G401.6 (cell line): ENCODE measurements around the gene MNX1.

Experiments
- FAIRE-seq: peaks from 2 replicates; lab custom pipeline; 2012; peaks lifted over from hg19 to GRCh38; lab: Jason Lieb, UNC

Gene MNX1

DNA sequence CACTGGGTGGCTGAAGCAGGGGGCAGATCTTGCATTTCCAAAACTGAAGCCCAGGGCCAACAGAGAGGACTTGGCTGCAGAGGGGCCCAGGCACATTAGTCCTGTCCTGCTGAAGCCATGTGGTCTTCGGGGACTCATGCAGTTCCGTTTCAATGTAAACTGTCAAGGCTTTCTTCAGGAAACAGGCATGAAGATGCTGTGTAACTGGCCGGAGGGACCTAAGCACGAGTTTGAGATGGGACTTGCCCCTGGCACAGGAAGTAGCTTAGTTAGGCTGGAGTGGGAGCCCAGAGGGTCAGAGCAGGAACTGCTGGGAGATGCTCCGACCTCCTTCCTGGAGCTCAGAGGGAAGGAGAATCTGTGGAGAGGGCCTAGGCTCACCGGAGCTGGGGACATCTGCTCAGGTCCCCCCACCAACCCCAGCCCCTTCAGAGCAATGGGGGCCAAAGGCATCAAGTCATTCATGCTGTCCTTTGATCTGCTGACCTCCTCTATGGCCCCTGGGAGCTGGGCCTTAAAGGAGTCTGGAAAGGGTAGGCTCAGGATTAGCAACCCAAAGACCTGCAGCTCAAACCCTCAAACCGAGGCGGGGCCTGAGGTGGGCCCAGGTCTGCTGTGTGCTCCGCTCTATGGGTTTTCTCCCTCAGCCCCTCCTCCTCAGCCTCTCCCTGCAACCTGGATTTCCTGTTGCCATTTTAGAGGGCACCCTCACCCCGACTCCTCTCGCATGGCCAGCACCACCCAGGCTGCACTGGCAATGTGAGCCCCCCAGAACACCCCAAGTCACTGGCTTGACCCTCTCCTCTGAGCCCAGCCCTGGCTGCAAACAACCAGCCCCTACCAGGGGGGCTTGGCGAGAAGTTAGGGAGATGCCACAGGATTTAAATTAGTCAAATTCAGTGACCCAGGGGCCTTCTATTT lies 4.4 kb upstream of the MNX1 start:
- FAIRE-seq, result no peak

DNA sequence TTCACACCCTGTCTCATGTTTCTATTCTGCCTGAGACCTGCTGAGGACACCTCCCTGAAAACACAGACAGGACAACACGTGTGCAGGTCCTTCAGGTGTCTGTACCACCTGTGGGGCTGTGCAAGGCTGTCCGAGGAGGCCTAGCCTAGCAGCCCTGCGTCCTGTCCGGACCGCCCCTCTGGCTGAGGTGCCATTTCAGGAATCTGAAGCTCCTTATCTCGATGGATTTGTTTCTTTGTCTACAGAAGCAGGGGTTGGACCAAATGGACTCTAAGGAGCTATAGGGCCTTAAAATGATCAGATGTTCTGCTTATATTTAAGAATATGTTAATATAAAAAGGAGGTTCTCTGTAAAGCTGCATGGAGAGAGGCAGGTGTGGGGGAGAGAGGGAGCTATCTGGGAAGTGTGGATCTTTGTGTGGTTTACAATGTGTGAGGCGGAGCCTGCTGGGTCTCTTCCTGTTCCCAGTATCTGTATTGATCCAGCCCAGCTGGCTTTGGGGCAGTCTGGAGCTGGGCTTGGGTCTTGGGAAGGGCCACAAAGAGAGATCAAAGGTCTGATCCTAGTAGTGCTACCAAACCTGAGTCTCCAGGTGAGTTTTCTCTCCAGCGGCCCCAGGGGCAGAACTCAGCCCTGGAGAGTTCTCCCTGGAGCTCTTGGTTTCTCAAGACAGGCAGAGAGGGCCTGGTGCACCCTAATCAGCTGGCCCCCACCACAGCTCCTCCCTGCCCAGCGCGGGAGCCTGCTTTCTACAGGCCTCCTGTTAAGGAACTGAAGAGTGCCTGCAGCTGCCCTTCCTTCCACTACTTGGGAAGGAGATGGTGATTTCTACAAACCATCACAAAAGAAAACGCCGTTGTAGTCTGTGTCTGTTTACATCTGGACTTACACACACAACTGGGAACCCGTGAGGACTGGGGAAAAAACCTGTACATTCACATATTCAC lies 3.4 kb upstream of the MNX1 start:
- no peak for FAIRE-seq

DNA sequence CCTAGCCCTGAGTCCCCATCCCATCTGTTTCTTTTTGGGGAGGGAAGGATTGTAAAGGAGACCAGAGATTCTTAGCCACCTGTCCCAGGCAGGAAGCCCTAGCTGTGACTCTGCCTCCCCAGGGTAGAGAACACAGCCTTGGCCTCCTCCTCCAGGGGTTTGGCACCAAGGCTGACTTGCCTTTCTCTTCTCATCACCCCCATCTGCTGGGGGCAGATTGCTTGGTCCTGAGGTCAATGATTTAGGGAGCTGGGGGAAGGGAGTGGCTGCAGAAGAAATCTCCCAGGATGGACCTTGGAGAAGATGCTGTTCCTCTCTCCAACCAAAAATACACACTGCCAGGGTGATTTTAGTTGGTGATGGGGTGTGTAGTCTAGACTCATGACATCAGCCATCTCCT lies 2.6 kb upstream of the MNX1 start:
- FAIRE-seq, result no peak

DNA sequence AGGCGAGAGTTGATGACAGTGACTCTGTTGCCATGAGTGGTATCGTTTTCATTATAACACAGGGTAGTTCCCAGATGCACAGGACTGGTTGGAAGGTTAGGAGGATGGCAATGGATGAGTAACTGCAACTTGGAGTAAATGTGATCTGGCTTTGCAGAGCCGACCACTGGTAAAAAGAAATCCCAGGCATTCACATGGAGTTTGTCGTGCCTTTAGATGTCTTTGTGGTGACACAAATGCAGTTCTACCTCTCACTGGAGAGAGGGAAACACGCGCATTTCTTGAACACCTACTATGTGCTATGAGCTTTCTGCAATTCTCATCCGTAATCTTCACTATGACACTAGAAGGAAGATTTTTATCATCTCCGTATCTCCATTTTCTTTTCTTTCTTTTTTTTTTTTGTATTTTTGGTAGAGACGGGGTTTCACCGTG lies 1.7 kb upstream of the MNX1 start:
- FAIRE-seq, result no peak

DNA sequence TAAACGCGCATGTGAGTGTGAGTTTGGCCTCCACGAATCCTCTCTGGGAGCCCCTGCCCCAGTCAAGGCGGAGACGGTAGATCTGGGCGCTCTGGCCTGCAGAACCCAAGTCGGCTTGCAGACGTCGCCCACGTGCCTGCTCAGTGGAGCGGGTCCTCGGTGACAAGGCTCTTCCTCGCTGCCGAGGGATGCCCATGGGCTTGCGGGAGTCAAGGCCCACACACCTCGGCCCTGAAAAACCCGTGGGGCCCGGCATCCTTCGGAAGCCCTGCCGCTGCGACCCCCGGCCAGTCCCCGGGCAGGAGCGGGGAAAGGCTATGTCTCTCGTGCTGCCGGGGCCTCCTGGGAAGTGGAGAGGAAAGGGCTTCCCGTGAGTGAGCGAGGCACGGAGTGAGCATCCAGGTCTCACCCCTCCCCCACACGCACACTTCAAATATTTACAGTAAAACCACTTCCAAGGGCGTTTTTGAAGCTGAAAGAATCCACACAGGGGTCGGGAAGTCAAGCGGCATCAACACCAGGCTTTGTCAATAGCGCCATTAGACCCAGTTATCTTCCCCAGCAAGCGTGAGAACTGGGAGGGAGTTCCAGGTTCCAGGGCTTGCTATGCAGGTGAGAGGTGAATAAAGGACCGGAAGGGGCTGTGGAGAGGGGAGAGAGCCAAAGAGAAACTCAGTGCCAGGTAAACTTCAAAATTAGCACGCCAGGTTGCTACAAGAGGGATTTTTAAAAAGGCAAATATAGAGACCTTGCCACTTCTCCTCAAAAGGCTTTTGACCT lies 1.1 kb upstream of the MNX1 start:
- FAIRE-seq, result no peak

DNA sequence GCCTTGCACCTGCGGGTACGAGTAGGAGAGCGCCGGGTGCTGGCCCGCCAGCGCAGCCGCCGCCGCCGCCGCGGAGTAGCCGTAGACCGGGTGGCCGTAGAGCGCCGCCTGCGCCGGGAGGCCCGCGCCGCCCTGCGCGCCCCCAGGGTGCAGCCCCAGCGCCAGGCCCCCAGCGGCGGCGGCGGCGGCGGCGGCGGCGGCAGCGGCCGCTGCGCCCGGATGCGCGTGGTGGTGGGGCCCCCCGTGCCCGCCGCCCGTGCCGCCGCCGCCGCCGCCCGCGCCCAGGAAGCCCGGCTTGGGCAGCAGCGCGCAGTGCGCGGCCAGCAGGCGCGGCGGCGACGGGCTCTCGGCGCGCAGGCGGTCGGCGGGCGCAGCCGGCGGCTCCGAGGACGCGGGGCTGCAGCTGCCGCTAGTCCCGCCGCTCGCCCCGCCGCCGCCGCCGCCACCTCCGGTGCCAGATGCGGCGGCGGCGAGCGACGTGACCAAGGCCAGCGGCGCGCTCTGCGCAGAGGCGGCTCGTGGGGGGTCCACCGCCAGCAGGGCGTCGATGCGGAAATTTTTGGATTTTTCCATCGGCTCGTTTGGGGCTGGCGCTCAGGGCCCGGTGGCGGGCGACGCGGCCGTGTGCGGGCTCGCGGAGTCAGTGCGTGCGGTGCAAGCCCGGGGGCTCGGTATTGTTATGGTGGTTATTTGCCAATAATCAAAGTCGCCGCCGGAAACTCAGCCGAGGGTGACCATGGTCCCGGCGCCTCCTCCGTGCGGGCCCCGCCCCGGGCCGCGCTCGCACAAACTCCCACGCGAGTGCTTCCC lies 480 bp downstream of the MNX1 start:
- FAIRE-seq, result no peak

DNA sequence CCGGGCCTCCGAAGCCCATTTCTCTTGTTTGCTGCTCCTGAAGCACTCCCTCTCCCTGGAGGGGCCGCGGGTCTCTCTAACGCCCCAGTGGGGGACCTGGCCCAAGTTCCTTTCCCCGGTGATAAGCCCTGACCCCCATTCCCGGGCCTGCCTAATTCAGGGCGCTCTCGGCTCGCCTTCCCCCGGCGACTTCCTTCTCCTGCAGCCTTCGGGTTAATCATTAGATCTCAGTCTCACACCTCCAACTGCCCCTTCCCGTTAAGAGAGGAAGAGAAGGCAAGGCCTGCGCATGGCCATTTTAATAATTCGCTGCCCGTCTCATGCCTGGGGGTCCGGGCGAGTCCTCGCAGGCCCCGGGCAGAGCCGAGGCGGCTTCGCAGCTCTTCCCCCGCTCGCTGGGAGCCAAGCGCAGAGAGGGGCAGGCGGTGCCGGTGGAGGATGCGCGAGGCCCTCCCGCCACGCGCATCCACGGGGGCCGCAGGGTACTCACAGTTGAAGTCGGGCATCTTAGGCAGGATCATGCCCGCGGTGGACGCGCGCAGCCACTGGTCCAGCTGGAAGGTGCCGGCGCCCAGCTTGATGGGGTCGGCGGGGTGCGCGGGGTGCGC lies 1.2 kb downstream of the MNX1 start:
- FAIRE-seq, result no peak

DNA sequence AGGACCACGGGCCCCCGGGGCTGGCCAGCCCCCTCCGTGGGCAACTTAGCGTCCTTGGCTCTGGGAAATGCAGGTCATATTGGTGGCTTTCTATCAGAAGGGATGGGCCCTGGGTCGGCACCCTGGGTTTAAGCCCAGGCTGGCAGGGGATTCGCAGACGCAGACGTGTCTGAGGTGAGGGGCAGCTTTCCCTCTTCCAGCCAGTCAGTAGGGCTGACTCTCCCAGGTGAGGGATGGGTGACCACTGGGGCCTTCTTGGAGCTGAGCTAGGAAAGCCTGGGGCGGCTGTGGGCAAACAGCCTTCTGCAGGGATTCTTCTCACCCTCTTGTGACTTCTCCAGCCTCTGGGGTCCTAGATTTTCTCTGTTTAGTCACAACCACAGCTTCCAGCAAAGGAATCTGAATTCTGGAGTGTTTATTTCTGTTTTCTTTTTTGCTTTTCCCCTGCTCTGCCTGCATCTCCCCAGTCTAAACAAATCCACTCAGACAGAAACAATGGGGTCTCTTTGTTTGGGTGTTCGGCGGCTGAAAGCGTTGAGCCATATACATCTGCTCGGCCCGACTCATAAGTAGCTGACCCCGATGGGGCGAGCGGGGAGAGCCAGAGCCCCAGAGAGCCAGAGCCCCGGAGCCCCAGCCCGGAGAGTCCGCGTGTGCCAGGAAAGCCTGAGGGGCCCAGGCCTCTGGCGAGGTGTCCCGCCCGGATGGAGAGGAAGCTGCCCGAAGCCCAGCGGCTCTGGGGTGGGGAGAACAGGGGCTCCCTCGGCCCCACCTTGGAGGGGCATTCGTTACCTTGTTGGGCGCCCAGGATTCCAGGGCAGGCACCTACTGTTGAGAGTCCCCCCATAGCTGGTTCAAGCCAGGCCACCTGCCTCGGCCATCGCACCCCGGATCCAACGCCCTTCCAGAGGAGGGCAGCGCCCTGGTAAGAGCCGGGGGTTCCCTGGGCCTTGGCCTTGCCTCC lies 2.0 kb downstream of the MNX1 start:
- no peak for FAIRE-seq

DNA sequence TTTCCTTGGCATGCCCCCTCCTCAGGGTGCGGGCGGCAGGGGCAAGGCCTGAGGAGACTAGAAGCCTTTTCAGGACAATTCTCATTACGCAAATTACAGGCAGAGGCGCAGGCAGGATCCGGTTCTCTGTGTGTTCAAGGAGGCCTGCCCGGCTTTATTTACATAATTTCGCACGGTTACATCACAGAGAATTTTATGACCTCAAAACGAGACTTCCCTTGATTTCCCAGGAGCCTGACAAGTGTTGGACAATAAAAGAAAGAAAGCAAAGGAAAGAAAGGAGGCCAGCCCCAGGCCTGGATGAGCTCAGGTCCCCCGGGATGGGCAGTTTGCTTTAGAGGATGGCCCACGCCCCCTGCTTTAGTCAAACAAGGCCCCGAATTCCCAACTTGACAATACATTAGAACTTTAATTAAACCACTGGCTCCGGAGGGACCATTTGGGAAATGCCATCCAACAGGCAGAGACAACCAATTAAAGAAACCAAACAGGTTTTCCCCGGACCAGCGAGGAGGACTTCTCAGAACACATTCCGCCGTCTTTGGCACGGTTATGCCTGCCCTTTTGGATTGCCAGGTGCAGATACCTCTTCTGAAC lies 2.9 kb downstream of the MNX1 start:
- FAIRE-seq, result no peak

DNA sequence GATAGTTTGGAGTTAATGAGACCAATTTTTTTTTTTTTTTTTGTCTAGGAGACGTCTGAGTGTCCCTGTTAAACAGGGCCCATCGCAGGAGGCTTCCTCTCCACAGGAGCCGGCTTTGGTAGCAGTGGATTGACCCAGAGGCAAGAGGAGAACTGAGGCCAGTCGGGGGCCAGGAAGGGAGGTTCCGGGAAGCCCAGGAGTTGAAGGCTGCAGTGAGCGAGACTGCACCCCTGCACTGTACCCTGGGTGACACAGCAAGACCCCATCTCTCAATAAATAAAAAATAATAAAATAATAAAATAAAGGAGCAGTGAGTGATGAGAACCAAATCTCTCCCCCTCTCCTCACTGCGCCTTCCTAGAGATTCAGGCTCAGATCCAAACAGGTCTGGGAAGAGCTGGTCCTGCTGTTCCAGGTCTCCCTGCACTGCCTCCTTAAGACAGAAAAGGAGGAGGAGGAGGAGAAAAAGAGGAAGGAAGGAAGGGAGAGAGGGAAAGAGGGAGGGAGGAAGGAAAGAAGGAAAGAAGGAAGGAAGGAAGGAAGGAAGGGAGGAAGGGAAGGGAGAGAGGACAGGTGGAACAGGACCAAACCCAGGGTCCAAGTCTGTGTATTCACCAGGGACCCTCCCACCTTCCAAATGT lies 3.5 kb downstream of the MNX1 start:
- FAIRE-seq, result no peak

DNA sequence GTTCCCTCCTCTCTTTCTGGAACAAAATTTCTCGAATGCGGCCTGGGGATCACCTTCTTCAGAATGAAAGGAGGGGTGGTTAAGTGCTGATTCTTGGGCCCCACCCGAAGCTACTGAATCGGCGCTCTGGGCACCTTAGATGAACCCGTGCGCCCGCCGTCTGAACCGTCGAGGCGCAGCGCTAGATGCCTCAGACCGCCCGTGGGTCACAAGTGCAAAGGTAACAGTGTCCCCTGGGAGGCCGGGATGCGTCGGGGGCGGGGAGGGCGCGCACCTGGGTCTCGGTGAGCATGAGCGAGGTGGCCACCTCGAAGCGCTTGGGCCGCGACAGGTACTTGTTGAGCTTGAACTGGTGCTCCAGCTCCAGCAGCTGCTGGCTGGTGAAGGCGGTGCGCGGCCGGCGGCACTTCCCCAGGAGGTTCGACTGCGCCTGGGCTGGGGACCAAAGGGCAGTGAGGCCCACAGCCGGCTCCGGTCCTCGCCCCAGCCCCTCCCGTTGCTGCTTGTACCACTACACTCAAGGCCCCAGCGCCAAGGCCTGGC lies 4.2 kb downstream of the MNX1 start:
- no peak for FAIRE-seq

DNA sequence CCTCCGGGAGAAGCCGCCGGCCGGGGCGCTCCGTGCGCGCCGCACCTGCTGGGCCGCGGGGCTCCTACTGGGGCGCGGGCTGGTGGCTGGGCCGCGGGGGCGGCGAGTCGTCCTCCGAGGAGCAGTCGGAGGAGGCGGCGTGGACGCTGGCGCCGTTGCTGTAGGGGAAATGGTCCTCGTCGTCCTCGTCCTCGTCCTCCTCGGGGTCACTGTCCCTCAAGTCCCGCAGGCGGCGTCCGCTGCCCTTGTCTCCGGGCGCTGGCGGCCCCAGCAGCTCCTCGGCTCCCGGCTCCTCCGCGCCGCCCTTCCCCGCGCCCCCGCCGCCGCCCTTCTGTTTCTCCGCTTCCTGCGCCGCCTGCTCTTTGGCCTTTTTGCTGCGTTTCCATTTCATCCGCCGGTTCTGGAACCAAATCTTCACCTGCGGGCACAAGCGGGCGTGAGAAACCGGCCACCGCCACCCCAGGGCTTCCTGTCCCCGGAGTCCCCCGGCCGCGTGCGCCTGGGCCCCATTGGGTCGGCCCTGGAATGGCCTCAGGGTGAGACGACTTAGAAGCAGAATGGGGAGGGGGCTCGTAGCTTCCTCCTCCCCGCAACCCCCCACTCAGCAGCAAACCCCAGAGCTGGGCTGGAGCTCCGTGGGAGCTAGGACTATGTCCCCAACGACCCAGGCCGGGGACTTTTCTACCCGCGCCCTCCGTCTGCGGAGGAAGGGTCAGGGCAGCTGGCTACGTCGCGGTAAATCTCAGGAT lies 4.8 kb downstream of the MNX1 start:
- no peak for FAIRE-seq

DNA sequence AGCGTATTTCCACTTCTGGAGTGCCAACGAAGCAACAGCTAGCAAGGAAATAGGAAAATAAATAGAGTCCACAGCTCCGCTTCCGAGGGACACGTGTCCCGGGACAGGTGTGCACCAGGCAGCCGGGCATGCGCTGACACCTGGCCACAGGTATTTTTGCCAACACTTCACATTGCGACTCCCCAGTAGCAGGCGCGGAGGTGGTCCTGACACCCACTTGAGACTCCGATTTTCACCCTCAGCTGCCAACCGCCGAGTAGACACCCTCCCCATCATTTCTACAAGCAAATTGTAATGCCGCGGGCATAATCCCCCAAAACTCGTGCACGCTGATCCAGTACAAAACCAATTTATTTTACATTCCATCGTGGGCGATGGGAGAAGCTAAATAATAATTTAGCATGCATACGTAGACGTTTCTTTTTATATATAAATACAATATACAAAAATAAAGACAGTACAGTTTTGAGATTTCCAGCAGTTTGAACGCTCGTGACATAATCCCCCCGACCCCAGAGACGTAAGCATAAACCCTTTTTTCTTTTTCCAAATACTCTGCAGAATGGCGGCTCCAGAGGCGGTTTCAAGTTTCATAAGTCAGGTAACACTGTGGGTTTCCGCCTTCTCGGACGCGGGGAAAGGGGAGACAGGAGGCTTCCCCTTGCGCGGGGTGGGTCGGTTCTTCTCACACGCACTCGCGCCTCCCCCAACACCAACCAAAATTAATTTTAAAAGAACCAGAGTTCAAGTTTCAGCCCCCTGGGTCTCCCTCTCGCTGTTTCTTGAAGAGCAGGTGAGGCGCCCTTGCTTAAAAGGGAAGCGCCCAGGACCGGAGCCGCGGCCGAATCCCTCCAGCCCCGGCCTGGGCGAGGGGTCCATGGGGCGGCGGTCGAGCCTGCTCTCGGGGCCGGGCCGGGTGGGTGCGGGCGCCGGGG lies 5.7 kb downstream of the MNX1 start:
- FAIRE-seq, result no peak

DNA sequence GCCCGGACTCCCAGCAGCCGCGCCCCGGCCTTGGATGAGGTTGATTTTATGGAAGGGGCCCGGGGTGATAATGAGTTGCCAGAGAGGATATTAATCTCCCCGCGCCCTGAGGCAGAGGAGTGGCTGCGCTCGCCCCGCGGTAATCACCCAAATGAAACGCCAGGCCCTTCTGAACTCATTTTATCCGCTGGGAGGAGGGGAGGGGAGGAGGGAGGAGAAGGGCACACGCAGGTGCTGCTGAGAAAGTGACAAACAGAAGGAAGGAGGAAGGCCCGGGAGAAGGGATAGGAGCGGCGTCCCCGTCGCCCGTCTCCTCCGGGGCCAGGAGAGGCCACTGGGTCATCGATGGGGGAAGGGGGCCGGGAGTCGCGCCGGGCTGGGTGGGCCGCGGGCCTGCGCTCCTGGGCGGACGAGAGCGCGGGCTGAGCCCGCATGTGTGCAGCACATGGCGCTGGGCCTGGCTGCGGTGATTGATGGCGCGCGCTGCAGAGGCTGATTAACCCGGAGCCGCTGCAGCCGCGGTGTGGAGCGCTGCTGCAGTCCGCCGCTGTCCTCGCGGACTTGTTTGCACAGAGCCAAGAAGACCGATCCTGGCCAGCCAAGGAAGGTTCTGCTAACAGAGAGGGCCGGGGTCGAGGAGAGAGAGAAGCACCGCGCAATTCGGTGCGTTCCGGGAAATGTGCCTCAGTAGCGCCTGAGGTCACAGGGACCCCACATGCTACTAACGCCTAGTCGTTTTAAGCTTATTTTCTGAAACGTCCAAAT lies 6.5 kb downstream of the MNX1 start:
- FAIRE-seq, result no peak

DNA sequence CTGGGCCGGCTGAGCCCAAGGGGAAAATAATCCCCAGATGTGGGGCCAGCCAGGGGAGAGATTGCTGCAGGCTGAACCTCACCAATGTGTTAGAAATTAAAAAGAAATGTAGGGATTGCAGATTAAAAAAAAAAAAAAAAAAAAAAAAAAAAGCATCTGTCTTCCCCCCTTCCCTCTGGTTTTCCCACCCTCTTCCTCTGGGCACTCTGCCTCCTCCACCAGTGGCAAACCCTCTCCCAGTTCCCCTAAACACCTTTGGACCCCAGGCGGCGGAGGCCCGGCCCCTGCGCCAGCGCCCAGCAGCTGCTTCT lies 7.1 kb downstream of the MNX1 start:
- no peak for FAIRE-seq

DNA sequence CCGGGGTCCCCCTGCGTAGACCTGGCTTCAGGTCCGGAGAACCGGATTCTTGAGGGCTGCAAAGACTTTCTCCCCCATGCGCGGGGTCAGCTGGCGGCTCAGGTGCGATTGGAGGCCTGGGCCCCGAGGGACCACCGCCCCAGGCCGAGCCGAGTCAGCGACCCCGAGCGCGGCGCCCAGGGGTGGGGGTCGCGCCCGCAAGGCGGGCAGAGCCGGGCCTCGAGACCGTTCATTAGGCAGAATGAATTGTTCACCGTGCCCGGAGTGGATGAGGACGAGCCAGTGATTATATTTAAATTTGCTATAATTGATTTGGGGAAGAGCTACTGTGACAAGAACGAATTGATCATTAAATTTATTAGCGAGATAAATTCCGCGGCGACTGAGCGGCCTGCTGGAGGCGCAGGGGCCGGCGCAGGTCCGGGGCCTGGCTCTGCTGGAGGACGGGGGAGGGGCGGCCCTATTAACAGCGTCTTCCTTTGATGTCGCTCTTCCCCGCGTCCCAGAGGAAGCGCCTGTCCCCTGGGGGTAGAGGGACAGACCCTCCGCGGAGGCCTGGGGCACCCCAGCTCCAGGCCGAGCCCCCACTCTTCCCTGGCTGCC lies 7.5 kb downstream of the MNX1 start:
- no peak for FAIRE-seq
